Epithelial cell of esophagus (primary cell): ENCODE data around the gene CHMP6.

Source experiments
- DNase-seq: peaks from one replicate; pipeline ENCODE4 v3.0.0; 2010; ENCODE audit warnings: low read depth
- H3K4me3 ChIP-seq: 2 replicates; pipeline ENCODE4 v1.5.1; 2011; ENCODE audit warnings: mild to moderate bottlenecking, low read length, control low read depth
- TF ChIP-seq, protein P1 (sequence below): IDR thresholded peaks from 2 replicates; pipeline ENCODE4 v1.5.1; 2011; ENCODE audit warnings: low read depth, mild to moderate bottlenecking, low read length, control low read depth, inconsistent platforms; ENCODE audit not compliant: insufficient read depth; ENCODE audit errors: missing control alignments

The CHMP6 gene

DNA sequence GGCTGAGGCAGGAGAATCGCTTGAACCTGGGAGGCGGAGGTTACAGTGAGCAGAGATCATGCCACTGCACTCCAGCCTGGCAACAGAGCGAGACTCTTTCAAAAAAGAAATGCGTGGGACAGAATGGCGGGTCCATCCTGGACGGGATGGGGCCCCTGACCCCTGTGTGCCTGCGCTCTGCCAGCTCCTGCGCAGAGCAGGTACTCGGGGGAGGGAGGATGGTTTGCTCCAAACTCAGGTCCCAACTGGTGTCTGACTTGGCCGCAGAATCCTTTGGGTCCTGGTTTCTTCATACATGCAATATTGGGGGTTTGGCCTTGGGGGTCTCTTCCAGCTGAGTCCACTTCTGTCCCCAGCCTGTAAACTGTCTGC, 10.4 kb downstream of the CHMP6 start:
- TF ChIP-seq, protein P1, sequence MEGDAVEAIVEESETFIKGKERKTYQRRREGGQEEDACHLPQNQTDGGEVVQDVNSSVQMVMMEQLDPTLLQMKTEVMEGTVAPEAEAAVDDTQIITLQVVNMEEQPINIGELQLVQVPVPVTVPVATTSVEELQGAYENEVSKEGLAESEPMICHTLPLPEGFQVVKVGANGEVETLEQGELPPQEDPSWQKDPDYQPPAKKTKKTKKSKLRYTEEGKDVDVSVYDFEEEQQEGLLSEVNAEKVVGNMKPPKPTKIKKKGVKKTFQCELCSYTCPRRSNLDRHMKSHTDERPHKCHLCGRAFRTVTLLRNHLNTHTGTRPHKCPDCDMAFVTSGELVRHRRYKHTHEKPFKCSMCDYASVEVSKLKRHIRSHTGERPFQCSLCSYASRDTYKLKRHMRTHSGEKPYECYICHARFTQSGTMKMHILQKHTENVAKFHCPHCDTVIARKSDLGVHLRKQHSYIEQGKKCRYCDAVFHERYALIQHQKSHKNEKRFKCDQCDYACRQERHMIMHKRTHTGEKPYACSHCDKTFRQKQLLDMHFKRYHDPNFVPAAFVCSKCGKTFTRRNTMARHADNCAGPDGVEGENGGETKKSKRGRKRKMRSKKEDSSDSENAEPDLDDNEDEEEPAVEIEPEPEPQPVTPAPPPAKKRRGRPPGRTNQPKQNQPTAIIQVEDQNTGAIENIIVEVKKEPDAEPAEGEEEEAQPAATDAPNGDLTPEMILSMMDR, result no peak
- no peak overlapping the region for H3K4me3 ChIP-seq
- no peak for DNase-seq

DNA sequence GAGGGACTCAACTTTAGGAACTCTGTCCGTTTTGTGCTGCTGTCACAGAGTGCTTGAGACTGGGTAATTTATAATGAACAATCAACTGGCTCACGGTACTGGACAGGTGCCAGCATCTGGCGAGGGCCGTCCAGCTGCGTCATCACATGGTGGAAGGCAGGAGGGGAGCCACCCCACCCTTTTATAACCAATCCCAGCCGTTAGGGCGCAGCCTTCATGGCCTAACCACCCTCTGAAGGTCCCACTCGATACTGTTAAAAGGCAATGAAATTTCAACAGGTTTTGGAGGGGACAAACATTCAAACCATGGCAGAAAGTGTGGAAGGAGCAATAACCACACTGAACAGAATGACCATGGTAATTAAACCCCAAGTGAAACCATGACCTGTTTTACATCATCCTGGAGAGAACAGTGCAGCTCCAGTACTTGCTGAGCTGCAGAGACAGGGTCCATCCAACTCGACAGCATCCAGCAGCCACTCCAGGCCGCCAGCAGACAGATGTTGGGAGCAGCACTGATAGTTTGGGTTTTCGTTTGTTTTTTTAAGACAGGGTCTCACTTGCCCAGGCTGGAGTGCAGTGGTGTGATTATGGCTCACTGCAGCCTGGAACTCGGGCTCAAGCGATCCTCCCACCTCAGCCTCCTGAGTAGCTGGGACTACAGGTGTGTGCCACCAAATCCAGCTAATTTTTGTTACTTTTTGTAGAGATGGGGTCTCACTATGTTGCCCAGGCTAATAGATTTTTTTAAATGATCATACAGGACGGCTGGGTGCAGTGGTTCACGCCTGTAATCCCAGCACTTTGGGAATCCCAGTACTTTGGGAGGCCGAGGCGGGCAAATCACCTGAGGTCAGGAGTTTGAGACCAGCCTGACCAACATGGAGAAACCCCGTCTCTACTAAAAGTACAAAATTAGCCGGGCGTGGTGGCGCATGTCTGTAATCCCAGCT, 11.0 kb downstream of the CHMP6 start:
- DNase-seq, result peak; percentile 72
- TF ChIP-seq, protein P1, result no peak
- no peak overlapping the region for H3K4me3 ChIP-seq

DNA sequence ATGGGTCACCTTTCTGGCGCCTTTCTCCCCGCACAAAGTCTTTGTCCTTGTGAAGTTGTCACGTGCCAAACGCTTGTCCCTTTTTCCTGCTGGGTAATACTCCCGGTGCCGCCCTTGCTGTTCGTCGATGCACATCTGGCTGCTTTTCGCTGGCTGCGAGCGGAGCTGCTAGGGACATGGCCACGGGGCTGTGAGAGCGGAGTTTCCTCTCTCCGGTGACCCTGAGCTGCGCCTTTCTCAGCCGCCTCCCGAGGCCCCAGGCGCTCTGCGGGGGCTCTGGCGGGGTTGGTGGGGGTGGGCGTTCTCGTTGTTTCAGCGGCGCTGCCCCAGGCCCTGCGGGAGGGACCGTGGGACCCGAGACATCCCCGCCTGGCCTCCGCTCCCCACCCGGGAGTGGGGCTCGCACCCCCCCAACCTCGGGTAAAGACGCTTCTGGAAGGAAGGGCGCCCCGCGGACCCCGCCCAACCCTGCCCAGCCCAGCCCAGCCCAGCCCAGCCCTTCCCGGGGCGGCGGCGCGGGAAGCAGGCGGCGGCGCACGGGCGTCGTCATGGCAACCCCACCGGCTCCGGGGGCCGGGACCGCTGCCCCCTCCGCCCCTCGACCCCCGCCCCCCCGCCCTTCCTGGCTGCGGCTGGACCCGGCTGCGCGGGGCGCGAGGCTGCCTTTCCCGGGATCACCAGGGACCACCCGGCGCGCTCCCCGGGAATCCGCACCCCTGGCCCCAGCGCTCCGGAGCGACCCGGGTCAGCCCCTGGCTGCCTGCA, 12.3 kb downstream of the CHMP6 start:
- no peak for DNase-seq
- no peak overlapping the region for H3K4me3 ChIP-seq
- TF ChIP-seq, protein P1, result no peak

DNA sequence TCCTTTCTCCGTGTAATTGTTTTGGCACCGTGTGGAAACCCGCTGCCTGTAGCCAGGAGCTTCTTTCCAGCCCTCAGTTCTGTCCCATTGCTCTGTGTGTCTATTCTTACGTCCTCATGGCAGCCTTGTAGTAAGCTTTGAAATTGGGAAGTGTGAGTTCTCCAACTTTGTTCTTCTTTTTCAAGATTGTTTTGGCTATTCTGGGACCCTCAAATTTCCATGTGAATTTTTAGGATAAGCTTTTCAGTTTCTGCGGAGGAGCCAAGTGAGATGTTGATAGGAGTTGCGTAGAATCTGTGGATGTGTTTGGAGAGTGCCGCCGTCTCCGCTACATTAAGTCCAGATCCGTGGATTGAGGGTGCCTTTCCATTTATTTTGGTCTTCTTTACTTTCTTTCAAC, 15.2 kb downstream of the CHMP6 start:
- TF ChIP-seq, protein P1, result no peak
- DNase-seq, result no peak
- no peak overlapping the region for H3K4me3 ChIP-seq

DNA sequence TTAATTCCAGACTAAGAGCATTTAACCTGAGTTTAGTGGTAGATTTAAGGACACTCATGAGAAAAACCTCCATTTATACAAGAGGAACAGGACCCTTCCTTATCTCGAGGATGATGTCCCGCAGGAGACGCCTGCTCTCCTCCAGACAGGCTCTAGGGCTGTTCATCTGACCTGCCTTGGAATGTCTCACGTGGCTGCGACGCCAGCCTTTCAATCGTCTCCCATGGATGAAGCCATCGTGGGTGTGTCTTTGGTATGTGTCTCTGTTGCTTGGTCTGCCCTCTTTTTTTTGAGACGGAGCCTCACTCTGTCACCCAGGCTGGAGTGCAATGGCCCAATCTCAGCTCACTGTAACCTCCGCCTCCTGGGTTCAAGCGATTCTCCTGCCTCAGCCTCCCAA, 16.5 kb downstream of the CHMP6 start:
- TF ChIP-seq, protein P1, result no peak
- H3K4me3 ChIP-seq, result no peak overlapping the region
- DNase-seq, result no peak

DNA sequence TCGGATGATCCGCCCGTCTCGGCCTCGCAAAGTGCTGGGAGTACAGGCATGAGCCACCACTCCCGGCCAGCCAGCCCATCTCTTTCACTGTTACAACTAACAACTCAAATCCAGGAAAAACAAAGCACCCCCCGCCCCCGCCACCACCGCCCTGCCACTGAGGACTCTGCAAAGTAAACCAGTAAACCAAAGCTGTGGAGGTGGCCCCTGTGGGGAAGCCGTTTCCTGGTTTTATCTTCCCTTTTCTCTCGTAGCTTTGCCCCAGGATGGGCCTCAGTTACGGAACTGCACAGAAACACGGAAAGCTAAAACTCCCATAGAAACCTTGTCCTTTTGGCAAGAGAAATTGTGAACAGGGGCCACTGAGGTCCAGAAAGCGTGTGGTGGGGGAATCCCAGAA, 17.5 kb downstream of the CHMP6 start:
- no peak overlapping the region for H3K4me3 ChIP-seq
- no peak for DNase-seq
- TF ChIP-seq, protein P1, result no peak
